ENCODE data around the gene NACA. TPM values are rescaled to one million over a fixed set of nuclear protein-coding genes. Genes with fewer than 3 reads are reported as not detected.
A peak's percentile ranks its signal among the peaks of the same experiment; 100 is the strongest.

Gene NACA
- 1,700 and 2,295 TPM in 2 replicates for total RNA-seq (2016; rRNA removed; fragmentation: Illumina TruSeq; extraction: Trizol)
- total RNA-seq (2016; cell fraction: cytosol; rRNA removed; fragmentation: Illumina TruSeq; extraction: Trizol; ENCODE audit: low read depth), result 1,346 and 1,631 TPM in 2 replicates
- total RNA-seq (2016; cell fraction: insoluble cytoplasmic fraction; rRNA removed; fragmentation: Illumina TruSeq; extraction: Trizol), result 1,693 and 2,342 TPM in 2 replicates
- 2,301 and 2,703 TPM in 2 replicates for total RNA-seq (2016; cell fraction: membrane; rRNA removed; fragmentation: Illumina TruSeq; extraction: Trizol)
- 536 and 558 TPM in 2 replicates for total RNA-seq (2016; cell fraction: nucleus; rRNA removed; fragmentation: Illumina TruSeq; extraction: Trizol)
- 688 and 799 TPM in 2 replicates for polyA plus RNA-seq (2011; rRNA removed)
- 537 and 762 TPM in 2 replicates for polyA plus RNA-seq (2011; cell fraction: cytosol; rRNA removed)
- polyA plus RNA-seq (2011; cell fraction: nucleus; rRNA removed), result 98.1 and 131 TPM in 2 replicates
- 1,697 and 1,960 TPM in 2 replicates for polyA plus RNA-seq (2012)
- polyA plus RNA-seq (2016; cell fraction: cytosol; fragmentation: Illumina TruSeq; extraction: Trizol; ENCODE audit: low read depth), result 1,551 and 1,609 TPM in 2 replicates
- 1,930 and 2,097 TPM in 2 replicates for polyA plus RNA-seq (2016; cell fraction: insoluble cytoplasmic fraction; fragmentation: Illumina TruSeq; extraction: Trizol; ENCODE audit: low read depth)
- 2,028 and 2,269 TPM in 2 replicates for polyA plus RNA-seq (2016; cell fraction: membrane; fragmentation: Illumina TruSeq; extraction: Trizol; ENCODE audit: low read depth)
- 833 and 868 TPM in 2 replicates for polyA plus RNA-seq (2016; cell fraction: nucleus; fragmentation: Illumina TruSeq; extraction: Trizol; ENCODE audit: insufficient read depth, low read depth)
- polyA minus RNA-seq (2011; rRNA and poly(A)+ RNA removed; ENCODE audit: low replicate concordance), result 250 and 557 TPM in 2 replicates
- 139 and 145 TPM in 2 replicates for polyA minus RNA-seq (2011; cell fraction: cytosol; rRNA and poly(A)+ RNA removed)
- 70.6 and 115 TPM in 2 replicates for polyA minus RNA-seq (2011; cell fraction: nucleus; rRNA and poly(A)+ RNA removed)
- percentile 95 among the genes with signal in this experiment for Bru-seq, nascent RNA
- percentile 97 among the genes with signal in this experiment for BruChase-seq, experiment 1, labeled RNA remaining after a 6-hour chase
- percentile 95 among the genes with signal in this experiment for BruChase-seq, experiment 2, labeled RNA remaining after a 2-hour chase
- long read RNA-seq, experiment 1, transcript NACA-202 (8 exons, 1,059 nt), result minor isoform, 91 of 1,110 reads
- long read RNA-seq, experiment 1, transcript NACA-204 (8 exons, 802 nt), result minor isoform, 23 of 1,110 reads
- long read RNA-seq, experiment 1, transcript NACA-201 (8 exons, 2,690 nt), result major isoform, 863 of 1,110 reads
- long read RNA-seq, experiment 1, partial matches to known transcripts, result 112 of 1,110 reads
- long read RNA-seq, experiment 1, other reads (novel, unspliced or antisense), result 21 of 1,110 reads
- long read RNA-seq, experiment 2, transcript NACA-202 (8 exons, 1,059 nt), result minor isoform, 69 of 1,640 reads
- long read RNA-seq, experiment 2, transcript NACA-201 (8 exons, 2,690 nt), result major isoform, 797 of 1,640 reads
- long read RNA-seq, experiment 2, transcript NACA-204 (8 exons, 802 nt), result minor isoform, 54 of 1,640 reads
- long read RNA-seq, experiment 2, partial matches to known transcripts, result 641 of 1,640 reads
- long read RNA-seq, experiment 2, other reads (novel, unspliced or antisense), result 78 of 1,640 reads

GRCh38 chr12:56724972-56725722, at the start of gene NACA:
TSS of gene NACA (minus strand) at chr12:56725299. CDS start at chr12:56724521, 778 bp downstream.
- H3K27ac ChIP-seq (ENCODE audit: extremely low read length, insufficient read depth, low read length), result peak within 1 kb of the TSS; percentile 92
- peaks cover 36% of the 10 kb centered on the region for H3K4me1 ChIP-seq (ENCODE audit: insufficient read depth, low read length)
- intact Hi-C loops (cut with micrococcal nuclease; ENCODE audit: unreplicated experiment) (loop anchor here (1.0 to 10.0 kb wide), 3 partner anchors 26 to 80 kb away; partner anchors contain the start of genes ATP5F1B and PTGES3), in situ Hi-C loops (cut with HindIII; ENCODE audit: extremely low pct_ligation_motif_present, low pct_unique_long_range_greater_than_20kb) (loop anchor here (5.0 to 10.0 kb wide), 2 partner anchors 38 to 80 kb away; partner anchors contain the start of genes ATP5F1B and PTGES3)
- ATAC-seq (peak; percentile 97), FAIRE-seq (peak; percentile 75), DNase-seq (ENCODE audit: low spot score) (peak; percentile 95)
- peaks cover 0 to 6% of the 10 kb centered on the region in 2 experiments; a peak in 1 of 5 replicates for H3K27me3 ChIP-seq (ENCODE audit: control insufficient read depth in 1 of 2, insufficient read depth in 2 of 2, low read length in 2 of 2)
- peak within 1 kb of the TSS; percentile 98 for H3K4me2 ChIP-seq (ENCODE audit: low read depth, low read length)
- H4K20me1 ChIP-seq (ENCODE audit: insufficient read depth, low read length), result peaks cover 43% of the 10 kb centered on the region
- peak within 1 kb of the TSS; percentile 73 for H2AFZ ChIP-seq (ENCODE audit: low read length)
- CTCF ChIA-PET (ENCODE audit: low intra/inter-chr PET ratio, low total read pairs), result no interaction called here
- peaks cover 11 to 31% of the 10 kb centered on the region in 2 experiments for H3K36me3 ChIP-seq (replicated peaks in 1 of 2; ENCODE audit: control insufficient read depth in 1 of 2, insufficient read depth in 2 of 2, low read length in 2 of 2)
- BruUV-seq (replicated peaks), result no TSS peak
- H3K9ac ChIP-seq (ENCODE audit: insufficient read depth, low read depth, low read length), result peak within 1 kb of the TSS; percentile 100
- H3K4me3 ChIP-seq (replicated peaks in 1 of 3; ENCODE audit: insufficient read depth in 1 of 3, low read depth in 2 of 3, low read length in 3 of 3), result peak within 1 kb of the TSS; percentile 84 to 94 (median 92)
- POLR2A ChIA-PET, result interaction anchor here (0.7 to 1.8 kb wide), 34 partner anchors 9 to 907 kb away, joined by 3 to 42 read pairs (median 5); partner anchors contain the start of genes ATP5F1B, GLS2, NEMP1 and ORMDL2
- peaks cover 49% of the 10 kb centered on the region for H3K79me2 ChIP-seq (ENCODE audit: insufficient read depth, low read length)
- 1% methylated on average over 26 of the region's 46 CpGs for WGBS (ENCODE audit: low lambda C conversion rate)
- H3K9me3 ChIP-seq (ENCODE audit: low read length), result no peaks in the 10 kb centered on the region
- TF ChIP-seq ATF7 (IDR thresholded peaks at IDR 0.05), result no peak
- TF ChIP-seq ATF7 (CRISPR knock-in tag; IDR thresholded peaks at IDR 0.05), result peak; percentile 45; the same call in 1 of the 2 replicates
- TF ChIP-seq, protein P1, sequence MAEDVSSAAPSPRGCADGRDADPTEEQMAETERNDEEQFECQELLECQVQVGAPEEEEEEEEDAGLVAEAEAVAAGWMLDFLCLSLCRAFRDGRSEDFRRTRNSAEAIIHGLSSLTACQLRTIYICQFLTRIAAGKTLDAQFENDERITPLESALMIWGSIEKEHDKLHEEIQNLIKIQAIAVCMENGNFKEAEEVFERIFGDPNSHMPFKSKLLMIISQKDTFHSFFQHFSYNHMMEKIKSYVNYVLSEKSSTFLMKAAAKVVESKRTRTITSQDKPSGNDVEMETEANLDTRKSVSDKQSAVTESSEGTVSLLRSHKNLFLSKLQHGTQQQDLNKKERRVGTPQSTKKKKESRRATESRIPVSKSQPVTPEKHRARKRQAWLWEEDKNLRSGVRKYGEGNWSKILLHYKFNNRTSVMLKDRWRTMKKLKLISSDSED (CRISPR knock-in tag; IDR thresholded peaks at IDR 0.05), result no peak
- peak; percentile 99 for TF ChIP-seq ZNF839 (CRISPR knock-in tag; IDR thresholded peaks at IDR 0.05; ENCODE audit: borderline replicate concordance)
- peak; percentile 53; the same call in 1 of the 2 replicates for TF ChIP-seq FOXA3 (CRISPR knock-in tag; IDR thresholded peaks at IDR 0.05)
- TF ChIP-seq ZNF326 (CRISPR knock-in tag; IDR thresholded peaks at IDR 0.05; ENCODE audit: borderline replicate concordance), result no peak
- peak; percentile 34; the same call in 1 of the 2 replicates for TF ChIP-seq TMF1 (CRISPR knock-in tag; IDR thresholded peaks at IDR 0.05; ENCODE audit: low read depth)
- no peak for TF ChIP-seq SP1 (IDR thresholded peaks at IDR 0.05)
- TF ChIP-seq SP1 (CRISPR knock-in tag; IDR thresholded peaks at IDR 0.05), result peak; percentile 69
- TF ChIP-seq, protein P2, sequence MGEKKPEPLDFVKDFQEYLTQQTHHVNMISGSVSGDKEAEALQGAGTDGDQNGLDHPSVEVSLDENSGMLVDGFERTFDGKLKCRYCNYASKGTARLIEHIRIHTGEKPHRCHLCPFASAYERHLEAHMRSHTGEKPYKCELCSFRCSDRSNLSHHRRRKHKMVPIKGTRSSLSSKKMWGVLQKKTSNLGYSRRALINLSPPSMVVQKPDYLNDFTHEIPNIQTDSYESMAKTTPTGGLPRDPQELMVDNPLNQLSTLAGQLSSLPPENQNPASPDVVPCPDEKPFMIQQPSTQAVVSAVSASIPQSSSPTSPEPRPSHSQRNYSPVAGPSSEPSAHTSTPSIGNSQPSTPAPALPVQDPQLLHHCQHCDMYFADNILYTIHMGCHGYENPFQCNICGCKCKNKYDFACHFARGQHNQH (CRISPR knock-in tag; IDR thresholded peaks at IDR 0.05), result peak; percentile 90; the same call in 1 of the 2 replicates
- TF ChIP-seq NFIC (IDR thresholded peaks at IDR 0.05; ENCODE audit: low read length), result no peak
- TF ChIP-seq, protein P3, sequence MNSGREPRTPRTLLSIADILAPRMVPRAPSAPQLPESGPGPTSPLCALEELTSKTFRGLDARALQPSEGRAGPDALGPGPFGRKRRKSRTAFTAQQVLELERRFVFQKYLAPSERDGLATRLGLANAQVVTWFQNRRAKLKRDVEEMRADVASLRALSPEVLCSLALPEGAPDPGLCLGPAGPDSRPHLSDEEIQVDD (CRISPR knock-in tag; IDR thresholded peaks at IDR 0.05; ENCODE audit: borderline replicate concordance), result no peak
- no peak for TF ChIP-seq ZNF34 (CRISPR knock-in tag; IDR thresholded peaks at IDR 0.05; ENCODE audit: borderline replicate concordance)
